OCI-LY3 (cell line): ENCODE measurements around the gene IL7R.

Experiments
- H2AFZ ChIP-seq: fragments of 200-600, 300-600 bp; shearing (Covaris generic); 2 replicates; pipeline ENCODE4 v1.6.0; 2014; ENCODE audit warnings: antibody characterized with exemption, low read depth, low read length
- H3K27ac ChIP-seq: fragments of 200-600, 300-600 bp; sonication (generic); 2 replicates; pipeline ENCODE4 v1.5.1; 2014; ENCODE audit warnings: mild to moderate bottlenecking, low read length, moderate library complexity, mixed read lengths
- H3K27me3 ChIP-seq: fragments of 200-600, 300-600 bp; sonication (generic); 2 replicates; pipeline ENCODE4 v1.6.1; 2014; ENCODE audit warnings: low read depth, low read length, mixed read lengths
- H3K36me3 ChIP-seq: fragments of 200-600, 300-600 bp; sonication (generic); replicated peaks from 2 replicates; pipeline ENCODE3; 2014; ENCODE audit warnings: low read depth, low read length, mixed read lengths
- H3K4me1 ChIP-seq: fragments of 300-600, 200-600 bp; sonication (generic); 2 replicates; pipeline ENCODE4 v1.6.1; 2014; ENCODE audit warnings: low read length, mixed read lengths
- H3K4me2 ChIP-seq: fragments of 200-600, 300-600 bp; sonication (generic); 2 replicates; pipeline ENCODE4 v1.6.1; 2014; ENCODE audit warnings: low read length, mixed read lengths
- H3K4me3 ChIP-seq: fragments of 300-600, 200-600 bp; sonication (generic); 2 replicates; pipeline ENCODE4 v1.5.1; 2014; ENCODE audit warnings: antibody characterized with exemption, mild to moderate bottlenecking, low read length, moderate library complexity
- H3K79me2 ChIP-seq: fragments of 300-600, 200-600 bp; shearing (Covaris generic); 2 replicates; pipeline ENCODE4 v1.6.1; 2014; ENCODE audit warnings: mild to moderate bottlenecking, low read length, mixed read lengths
- H3K9ac ChIP-seq: fragments of 300-600, 200-600 bp; shearing (Covaris generic); 2 replicates; pipeline ENCODE4 v1.6.0; 2014; ENCODE audit warnings: mild to moderate bottlenecking, low read length, moderate library complexity
- H3K9me3 ChIP-seq: fragments of 200-600, 300-600 bp; shearing (Covaris generic); 2 replicates; pipeline ENCODE4 v1.6.1; 2014; ENCODE audit warnings: low read length, mixed read lengths; ENCODE audit not compliant: insufficient read depth
- H4K20me1 ChIP-seq: fragments of 200-600, 300-600 bp; sonication (generic); 2 replicates; pipeline ENCODE4 v1.6.1; 2016; ENCODE audit warnings: low read length, mixed read lengths; ENCODE audit not compliant: insufficient read depth
- EZH2phosphoT487 ChIP-seq: fragments of 200-600 bp; shearing (Covaris generic); IDR thresholded peaks from 2 replicates; pipeline ENCODE4 v1.6.1; 2018; ENCODE audit warnings: antibody characterized with exemption, mixed run types, low read depth
- TF ChIP-seq, protein P1 (sequence below): fragments of 200-600, 300-600 bp; sonication (generic); IDR thresholded peaks from 2 replicates; pipeline ENCODE4 v1.5.1; 2014; ENCODE audit warnings: antibody characterized with exemption, low read length, low read depth

The IL7R gene

GRCh38 chr5:35920890-35921289 is 64.2 kb downstream of the IL7R start:
- Histone ChIP-seq H3K27me3 (no peaks in the 10 kb centered on the region), H3K4me3 (no peak overlapping the region), H3K9ac (no peak overlapping the region), H3K36me3 (no peaks in the 10 kb centered on the region), H3K9me3 (no peaks in the 10 kb centered on the region), H3K27ac (no peak overlapping the region), H3K4me1 (no peaks in the 10 kb centered on the region), H3K4me2 (no peak overlapping the region), H4K20me1 (no peaks in the 10 kb centered on the region), H2AFZ (no peak overlapping the region), H3K79me2 (no peaks in the 10 kb centered on the region)
- TF ChIP-seq, protein P1, sequence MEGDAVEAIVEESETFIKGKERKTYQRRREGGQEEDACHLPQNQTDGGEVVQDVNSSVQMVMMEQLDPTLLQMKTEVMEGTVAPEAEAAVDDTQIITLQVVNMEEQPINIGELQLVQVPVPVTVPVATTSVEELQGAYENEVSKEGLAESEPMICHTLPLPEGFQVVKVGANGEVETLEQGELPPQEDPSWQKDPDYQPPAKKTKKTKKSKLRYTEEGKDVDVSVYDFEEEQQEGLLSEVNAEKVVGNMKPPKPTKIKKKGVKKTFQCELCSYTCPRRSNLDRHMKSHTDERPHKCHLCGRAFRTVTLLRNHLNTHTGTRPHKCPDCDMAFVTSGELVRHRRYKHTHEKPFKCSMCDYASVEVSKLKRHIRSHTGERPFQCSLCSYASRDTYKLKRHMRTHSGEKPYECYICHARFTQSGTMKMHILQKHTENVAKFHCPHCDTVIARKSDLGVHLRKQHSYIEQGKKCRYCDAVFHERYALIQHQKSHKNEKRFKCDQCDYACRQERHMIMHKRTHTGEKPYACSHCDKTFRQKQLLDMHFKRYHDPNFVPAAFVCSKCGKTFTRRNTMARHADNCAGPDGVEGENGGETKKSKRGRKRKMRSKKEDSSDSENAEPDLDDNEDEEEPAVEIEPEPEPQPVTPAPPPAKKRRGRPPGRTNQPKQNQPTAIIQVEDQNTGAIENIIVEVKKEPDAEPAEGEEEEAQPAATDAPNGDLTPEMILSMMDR, result no peak
- TF ChIP-seq EZH2phosphoT487, result no peak

DNA sequence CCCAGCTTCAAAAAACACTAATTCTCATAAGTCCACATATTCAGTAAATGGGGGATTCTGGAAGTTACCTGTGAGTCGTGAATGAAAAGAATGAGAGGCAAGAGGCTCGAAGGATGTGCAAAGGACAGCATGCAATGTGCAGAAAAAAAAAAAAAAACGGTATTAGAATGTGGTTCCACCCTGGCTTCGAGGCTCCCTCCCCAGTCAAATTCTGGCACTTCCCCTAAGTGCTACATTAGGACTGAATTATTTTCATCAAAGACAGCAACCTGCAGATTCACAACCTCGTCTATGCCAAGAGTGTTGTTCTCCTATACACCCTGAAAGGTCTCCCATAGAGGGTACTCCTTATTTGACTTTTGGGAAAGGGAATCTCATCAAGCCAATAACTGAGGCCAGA is 65.2 kb downstream of the IL7R start:
- no peak overlapping the region for H3K27ac ChIP-seq
- H3K36me3 ChIP-seq, result no peaks in the 10 kb centered on the region
- H4K20me1 ChIP-seq, result no peaks in the 10 kb centered on the region
- no peaks in the 10 kb centered on the region for H3K79me2 ChIP-seq
- no peaks in the 10 kb centered on the region for H3K27me3 ChIP-seq
- no peak overlapping the region for H3K4me2 ChIP-seq
- H3K4me1 ChIP-seq, result no peaks in the 10 kb centered on the region
- H3K9me3 ChIP-seq, result no peaks in the 10 kb centered on the region
- no peak overlapping the region for H3K9ac ChIP-seq
- no peak for TF ChIP-seq EZH2phosphoT487
- H3K4me3 ChIP-seq, result no peak overlapping the region
- no peak overlapping the region for H2AFZ ChIP-seq

DNA sequence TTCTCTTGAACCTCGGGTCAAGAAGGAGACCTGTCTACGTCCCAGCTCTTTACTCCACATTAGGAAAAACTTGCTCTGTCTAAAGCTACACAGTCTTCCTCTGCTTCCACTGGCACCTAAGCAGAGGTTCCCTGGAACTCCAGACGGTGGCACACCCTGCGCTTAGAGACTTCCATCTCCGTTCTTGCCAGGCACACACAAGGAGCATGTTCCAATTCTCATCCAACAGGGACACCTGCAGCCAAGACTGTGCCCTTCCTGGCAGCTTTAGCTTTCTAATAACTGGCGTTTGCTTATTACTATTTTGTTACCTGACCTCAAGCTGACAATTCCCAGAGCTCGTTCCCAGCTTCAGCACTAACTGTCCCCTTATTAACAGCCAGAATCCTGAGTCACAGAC is 65.8 kb downstream of the IL7R start:
- no peaks in the 10 kb centered on the region for H3K27me3 ChIP-seq
- no peaks in the 10 kb centered on the region for H3K36me3 ChIP-seq
- H3K4me2 ChIP-seq, result no peak overlapping the region
- no peak overlapping the region for H2AFZ ChIP-seq
- TF ChIP-seq EZH2phosphoT487, result no peak
- TF ChIP-seq, protein P1, result no peak
- H3K79me2 ChIP-seq, result no peaks in the 10 kb centered on the region
- H3K4me1 ChIP-seq, result no peaks in the 10 kb centered on the region
- no peak overlapping the region for H3K9ac ChIP-seq
- H3K4me3 ChIP-seq, result no peak overlapping the region
- no peaks in the 10 kb centered on the region for H3K9me3 ChIP-seq
- H4K20me1 ChIP-seq, result no peaks in the 10 kb centered on the region
- no peak overlapping the region for H3K27ac ChIP-seq

DNA sequence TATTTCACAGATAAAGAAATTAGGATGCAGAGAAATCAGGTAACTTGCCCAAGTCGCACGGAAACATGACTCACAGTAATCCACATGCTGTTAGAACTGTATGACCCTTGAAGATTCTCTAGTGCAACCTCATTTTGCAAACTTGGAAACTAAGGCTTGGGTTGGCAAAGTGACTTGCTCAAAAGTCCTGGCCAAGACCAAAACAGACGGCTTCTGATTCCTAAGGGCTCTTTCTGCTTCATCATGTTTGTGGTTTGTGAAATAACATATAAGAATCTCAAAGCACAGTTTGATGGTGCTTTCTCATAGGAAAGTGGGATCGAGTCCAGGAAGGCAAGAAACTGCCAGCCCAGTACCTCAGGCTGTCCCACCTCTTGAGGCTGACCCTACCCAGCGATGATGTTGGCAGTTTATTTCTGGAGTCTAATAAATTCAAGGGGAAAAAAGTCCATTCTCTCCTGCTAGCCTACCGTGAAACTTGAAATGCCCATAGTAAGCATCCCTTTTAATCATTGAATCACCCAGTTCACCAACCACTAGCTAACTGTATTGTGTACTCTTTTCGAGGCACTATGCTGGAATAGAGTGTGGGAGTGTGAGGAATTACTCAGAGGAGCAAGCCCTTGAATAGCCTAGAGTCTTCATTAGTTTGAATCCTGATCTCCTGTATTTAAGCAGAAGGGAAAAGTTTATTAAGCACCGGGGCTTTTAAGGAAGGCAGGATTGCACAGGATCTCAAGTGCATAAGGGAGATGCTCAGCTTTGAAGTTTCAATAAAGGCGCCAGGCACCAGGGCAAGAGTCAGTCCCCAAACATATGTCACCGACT is 67.6 kb downstream of the IL7R start:
- Histone ChIP-seq H3K27ac (no peak overlapping the region), H3K27me3 (peaks cover 8% of the 10 kb centered on the region; the same call in 1 of the 2 replicates), H3K9me3 (no peaks in the 10 kb centered on the region), H3K4me2 (no peak overlapping the region), H2AFZ (no peak overlapping the region), H3K4me1 (no peaks in the 10 kb centered on the region), H4K20me1 (no peaks in the 10 kb centered on the region), H3K9ac (no peak overlapping the region), H3K36me3 (no peaks in the 10 kb centered on the region), H3K79me2 (no peaks in the 10 kb centered on the region), H3K4me3 (no peak overlapping the region)
- TF ChIP-seq EZH2phosphoT487, result no peak
- TF ChIP-seq, protein P1, result no peak
